Hepatocyte (in vitro differentiated cells): ENCODE data around the gene TRUB1. TPM values are rescaled to one million over a fixed set of nuclear protein-coding genes. Genes with fewer than 3 reads are reported as not detected.

Source experiments
- DNase-seq: peaks from one replicate; pipeline ENCODE4 v3.0.0-alpha.2; 2016; ENCODE audit warnings: low spot score
- H2AFZ ChIP-seq: fragments of 200-600 bp; sonication (generic); 2 replicates; pipeline ENCODE4 v1.6.0; 2016; ENCODE audit warnings: antibody characterized with exemption, mild to moderate bottlenecking
- H3K27ac ChIP-seq: fragments of 200-600 bp; sonication (generic); 2 replicates; pipeline ENCODE4 v1.5.1; 2016; ENCODE audit warnings: mild to moderate bottlenecking
- H3K27me3 ChIP-seq: fragments of 200-600 bp; sonication (generic); 2 replicates; pipeline ENCODE4 v1.6.1; 2016
- H3K36me3 ChIP-seq: fragments of 200-600 bp; sonication (generic); replicated peaks from 2 replicates; pipeline ENCODE4 v1.5.1; 2016; ENCODE audit warnings: low read depth; ENCODE audit not compliant: insufficient read depth
- H3K4me1 ChIP-seq: fragments of 200-600 bp; sonication (generic); 2 replicates; pipeline ENCODE4 v1.5.1; 2016; ENCODE audit warnings: mild to moderate bottlenecking, moderate library complexity; ENCODE audit not compliant: insufficient read depth
- H3K4me2 ChIP-seq: fragments of 200-600 bp; sonication (generic); 2 replicates; pipeline ENCODE4 v1.6.0; 2016
- H3K4me3 ChIP-seq: fragments of 200-600 bp; sonication (generic); 2 replicates; pipeline ENCODE4 v1.5.1; 2016; ENCODE audit warnings: mild to moderate bottlenecking
- H3K79me2 ChIP-seq: fragments of 200-600 bp; sonication (generic); 2 replicates; pipeline ENCODE4 v1.6.0; 2017; ENCODE audit warnings: mild to moderate bottlenecking
- H3K9me2 ChIP-seq: fragments of 200-600 bp; sonication (generic); replicated peaks from 2 replicates; pipeline ENCODE4 v1.6.0; 2017; ENCODE audit warnings: mild to moderate bottlenecking; ENCODE audit not compliant: insufficient read depth
- H3K9me3 ChIP-seq: fragments of 200-600 bp; sonication (generic); 2 replicates; pipeline ENCODE4 v1.5.1; 2016; ENCODE audit warnings: low read depth, mild to moderate bottlenecking
- H4K20me1 ChIP-seq: fragments of 200-600 bp; sonication (generic); 2 replicates; pipeline ENCODE4 v1.6.0; 2016; ENCODE audit warnings: mild to moderate bottlenecking; ENCODE audit not compliant: insufficient read depth, poor library complexity, severe bottlenecking
- EZH2 ChIP-seq: fragments of 200-600 bp; sonication (generic); IDR thresholded peaks from 2 replicates; pipeline ENCODE4 v1.6.1; 2016; ENCODE audit warnings: antibody characterized with exemption, mild to moderate bottlenecking, borderline replicate concordance
- EZH2phosphoT487 ChIP-seq: fragments of 200-600 bp; sonication (generic); IDR thresholded peaks from one replicate; pipeline ENCODE4 v1.6.1; 2018; ENCODE audit warnings: antibody characterized with exemption, mild to moderate bottlenecking, low read depth, moderate library complexity; ENCODE audit not compliant: unreplicated experiment, severe bottlenecking
- WGBS: methylation state at CpG from one replicate; pipeline ENCODE4 v1.1.6; 2016; ENCODE audit warnings: low lambda C conversion rate; ENCODE audit errors: missing lambda C conversion rate; 5-methylcytosine and 5-hydroxymethylcytosine counted together
- polyA plus RNA-seq: library from polyadenylated mRNA; unstranded; fragments of >200 nt; fragmentation: Nextera tagmentation; extraction: Ambion mirVana; gene quantifications from 2 replicates; pipeline ENCODE4 v1.2.1, GENCODE V29; 2016
- total RNA-seq: library from RNA; depleted of rRNA; stranded (reverse); fragments of >200 nt; gene quantifications from 2 replicates; pipeline ENCODE4 v1.2.3, GENCODE V29; 2014
- TF ChIP-seq, protein P1 (sequence below): fragments of 200-600 bp; sonication (generic); IDR thresholded peaks from 2 replicates; pipeline ENCODE4 v1.5.1; 2016; ENCODE audit warnings: antibody characterized with exemption, mild to moderate bottlenecking; ENCODE audit not compliant: poor library complexity

The TRUB1 gene
- total and polyA plus RNA-seq, 2 experiments from 2014 or later: 12.0 to 29.0 TPM

DNA sequence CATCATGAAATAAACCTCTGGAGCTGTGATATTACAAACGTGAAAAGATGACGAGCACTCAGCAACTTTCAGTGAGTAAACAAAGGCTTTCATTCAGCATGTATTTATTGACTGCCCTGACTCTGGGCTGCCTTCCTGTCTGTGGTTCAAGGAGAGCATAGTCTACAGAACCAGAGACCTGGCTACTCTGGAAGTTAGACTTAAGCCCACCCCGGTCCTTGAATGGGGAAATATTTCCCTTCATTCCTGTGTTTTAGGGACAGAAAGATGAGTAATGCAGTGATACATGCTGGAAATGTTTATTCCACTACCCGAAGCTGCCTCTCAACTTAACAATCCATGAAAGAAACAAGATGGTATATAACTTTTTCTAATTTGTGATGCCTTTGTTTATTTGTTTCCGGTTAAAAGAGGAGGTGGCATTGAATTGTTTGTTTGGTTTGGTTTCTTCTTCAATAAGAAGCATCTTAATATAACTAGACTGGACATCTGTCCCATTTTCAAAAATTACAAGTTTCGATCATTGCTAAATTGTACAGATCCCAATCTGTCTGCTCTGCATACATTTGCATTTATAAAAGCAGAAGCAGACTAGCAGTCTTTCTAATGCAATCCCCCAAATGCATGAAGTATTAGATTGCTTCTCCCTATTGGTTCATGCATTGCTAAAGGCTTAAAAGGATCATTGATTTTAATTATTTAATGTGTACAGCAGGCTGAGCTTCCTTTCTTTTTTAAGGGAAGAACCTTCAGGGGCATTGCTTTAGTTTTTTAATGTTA is 57.7 kb downstream of the TRUB1 start:
- Histone ChIP-seq H3K4me2 (no peak overlapping the region), H3K27ac (no peak overlapping the region), H3K79me2 (no peaks in the 10 kb centered on the region), H3K9me3 (no peaks in the 10 kb centered on the region), H3K4me3 (no peak overlapping the region), H3K27me3 (no peaks in the 10 kb centered on the region), H3K9me2 (no peaks in the 10 kb centered on the region), H4K20me1 (no peaks in the 10 kb centered on the region), H3K4me1 (no peaks in the 10 kb centered on the region), H2AFZ (no peak overlapping the region), H3K36me3 (no peaks in the 10 kb centered on the region)
- TF ChIP-seq, protein P1, sequence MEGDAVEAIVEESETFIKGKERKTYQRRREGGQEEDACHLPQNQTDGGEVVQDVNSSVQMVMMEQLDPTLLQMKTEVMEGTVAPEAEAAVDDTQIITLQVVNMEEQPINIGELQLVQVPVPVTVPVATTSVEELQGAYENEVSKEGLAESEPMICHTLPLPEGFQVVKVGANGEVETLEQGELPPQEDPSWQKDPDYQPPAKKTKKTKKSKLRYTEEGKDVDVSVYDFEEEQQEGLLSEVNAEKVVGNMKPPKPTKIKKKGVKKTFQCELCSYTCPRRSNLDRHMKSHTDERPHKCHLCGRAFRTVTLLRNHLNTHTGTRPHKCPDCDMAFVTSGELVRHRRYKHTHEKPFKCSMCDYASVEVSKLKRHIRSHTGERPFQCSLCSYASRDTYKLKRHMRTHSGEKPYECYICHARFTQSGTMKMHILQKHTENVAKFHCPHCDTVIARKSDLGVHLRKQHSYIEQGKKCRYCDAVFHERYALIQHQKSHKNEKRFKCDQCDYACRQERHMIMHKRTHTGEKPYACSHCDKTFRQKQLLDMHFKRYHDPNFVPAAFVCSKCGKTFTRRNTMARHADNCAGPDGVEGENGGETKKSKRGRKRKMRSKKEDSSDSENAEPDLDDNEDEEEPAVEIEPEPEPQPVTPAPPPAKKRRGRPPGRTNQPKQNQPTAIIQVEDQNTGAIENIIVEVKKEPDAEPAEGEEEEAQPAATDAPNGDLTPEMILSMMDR: no peak
- TF ChIP-seq EZH2phosphoT487: no peak
- no peak for TF ChIP-seq EZH2
- WGBS: 71% methylated on average over 6 of the region's 6 CpGs
- no peak for DNase-seq

DNA sequence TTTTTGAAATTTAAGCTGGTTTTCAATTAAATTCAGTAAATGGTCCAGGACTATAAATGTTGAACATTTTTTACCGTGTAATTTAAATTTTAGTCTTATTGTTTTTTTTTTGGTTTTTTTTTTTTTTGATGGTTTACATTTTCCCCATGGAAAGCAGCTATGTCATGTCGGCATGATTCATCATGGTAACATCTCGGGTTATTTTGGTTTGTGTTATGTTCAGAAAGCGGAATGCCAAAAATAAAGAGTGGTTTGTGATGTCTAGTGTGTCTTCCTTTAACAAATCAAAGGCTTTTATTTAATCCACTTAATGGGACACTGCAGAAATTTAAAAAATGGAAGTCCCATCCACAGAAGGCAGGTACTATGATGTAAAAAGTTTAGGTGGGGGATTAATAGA is 58.5 kb downstream of the TRUB1 start:
- no peak overlapping the region for H3K27ac ChIP-seq
- H3K79me2 ChIP-seq: no peaks in the 10 kb centered on the region
- H4K20me1 ChIP-seq: no peaks in the 10 kb centered on the region
- no peak for DNase-seq
- no peaks in the 10 kb centered on the region for H3K36me3 ChIP-seq
- H2AFZ ChIP-seq: no peak overlapping the region
- H3K27me3 ChIP-seq: no peaks in the 10 kb centered on the region
- TF ChIP-seq EZH2 (no peak), EZH2phosphoT487 (no peak)
- TF ChIP-seq, protein P1: no peak
- H3K4me2 ChIP-seq: no peak overlapping the region
- H3K9me3 ChIP-seq: no peaks in the 10 kb centered on the region
- 97% methylated on average over 4 of the region's 4 CpGs for WGBS
- no peak overlapping the region for H3K4me3 ChIP-seq
- H3K4me1 ChIP-seq: no peaks in the 10 kb centered on the region
- no peaks in the 10 kb centered on the region for H3K9me2 ChIP-seq

DNA sequence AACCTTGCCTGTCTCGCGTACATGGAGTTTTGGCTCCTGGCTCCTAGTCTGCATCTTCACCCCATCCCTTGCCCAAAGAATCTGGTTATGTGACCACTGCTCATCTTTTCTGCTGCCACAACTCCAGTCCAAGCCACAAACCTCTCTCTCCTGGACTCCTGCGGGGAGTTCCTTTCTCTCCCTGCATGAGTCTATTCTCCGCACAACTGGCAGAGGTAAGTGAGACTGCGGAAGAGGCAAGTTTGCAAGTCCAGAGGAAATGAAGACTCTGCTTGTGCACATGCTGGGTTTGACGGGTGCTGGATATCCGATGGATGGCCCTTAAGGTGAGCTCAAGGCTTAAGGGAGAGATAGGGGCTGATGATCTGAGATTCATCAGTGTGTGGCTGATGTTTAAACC is 61.0 kb downstream of the TRUB1 start:
- no peaks in the 10 kb centered on the region for H4K20me1 ChIP-seq
- no peaks in the 10 kb centered on the region for H3K27me3 ChIP-seq
- no peak for DNase-seq
- H3K4me3 ChIP-seq: no peak overlapping the region
- H2AFZ ChIP-seq: no peak overlapping the region
- no peak for TF ChIP-seq EZH2phosphoT487
- TF ChIP-seq, protein P1: no peak
- TF ChIP-seq EZH2: no peak
- H3K36me3 ChIP-seq: no peaks in the 10 kb centered on the region
- H3K9me3 ChIP-seq: no peaks in the 10 kb centered on the region
- no peaks in the 10 kb centered on the region for H3K79me2 ChIP-seq
- WGBS: 91% methylated on average over 7 of the region's 7 CpGs
- no peaks in the 10 kb centered on the region for H3K4me1 ChIP-seq
- H3K9me2 ChIP-seq: no peaks in the 10 kb centered on the region
- no peak overlapping the region for H3K27ac ChIP-seq
- no peak overlapping the region for H3K4me2 ChIP-seq
